Panc1 (cell line): ENCODE measurements around the gene BTC. TPM values are rescaled to one million over a fixed set of nuclear protein-coding genes. Genes with fewer than 3 reads are reported as not detected.
"Not testable (repeated sequence)": the region's sequence is repeated elsewhere in the genome, so short reads cannot be mapped to it uniquely, and the experiment has no call there.

ENCODE experiments used
- ATAC-seq: fragments of 200-7000 bp; cut with Tn5 transposase; 2 replicates; pipeline ENCODE4 v1.9.1; 2020; ENCODE audit warnings: mild to moderate bottlenecking, moderate library complexity
- BruUV-seq: library from RNA; stranded (reverse); fragments of 400-500 nt; replicated peaks from 2 replicates; lab custom pipeline; 2021; lab: Mats Ljungman, UMichigan
- CTCF ChIA-PET: fragments of 300-600 bp; sonication (Branson Sonifier 250); formaldehyde crosslinking; loops from one replicate; lab custom pipeline; 2022; ENCODE audit warnings: antibody characterized with exemption; lab: Charles Lee
- POLR2A ChIA-PET: fragments of 300-600 bp; sonication (Branson Sonifier 250); formaldehyde crosslinking; loops from one replicate; lab custom pipeline; 2022; ENCODE audit warnings: antibody characterized with exemption; lab: Charles Lee
- DNase-seq: peaks from one replicate; pipeline ENCODE4 v3.0.0-alpha.2; 2010; ENCODE audit warnings: low read depth, low spot score
- H3K27ac ChIP-seq: 2 replicates; pipeline ENCODE4 v1.5.1; 2011; ENCODE audit warnings: mild to moderate bottlenecking, low read length, inconsistent platforms
- H3K27me3 ChIP-seq: fragments of 200-500 bp; sonication (Bioruptor generic); 2 replicates; pipeline ENCODE4 v1.6.0; 2014; ENCODE audit warnings: low read length, inconsistent platforms; ENCODE audit not compliant: control insufficient read depth, insufficient read depth
- H3K36me3 ChIP-seq: fragments of 200-500 bp; sonication (Bioruptor generic); 2 replicates; pipeline ENCODE4 v1.5.1; 2014; ENCODE audit warnings: inconsistent platforms, mild to moderate bottlenecking, low read length, moderate library complexity; ENCODE audit not compliant: control insufficient read depth, insufficient read depth
- H3K4me1 ChIP-seq: 2 replicates; pipeline ENCODE4 v1.5.1; 2011; ENCODE audit warnings: inconsistent platforms, mild to moderate bottlenecking, low read length, moderate library complexity; ENCODE audit not compliant: control insufficient read depth, insufficient read depth
- H3K4me3 ChIP-seq, 2 experiments: 2 replicates each; pipeline ENCODE4 v1.5.1; 2011 to 2012; ENCODE audit warnings: low read depth in 2 of 2, low read length in 2 of 2, mild to moderate bottlenecking in 2 of 2, inconsistent platforms in 1 of 2, moderate library complexity in 1 of 2
- H3K9me3 ChIP-seq: fragments of 200-500 bp; sonication (Bioruptor generic); 2 replicates; pipeline ENCODE4 v1.5.1; 2014; ENCODE audit warnings: low read depth, mild to moderate bottlenecking, inconsistent platforms, low read length, moderate library complexity; ENCODE audit not compliant: control insufficient read depth, insufficient read depth
- POLR2AphosphoS5 ChIP-seq: IDR thresholded peaks from 2 replicates; pipeline ENCODE4 v1.6.1; 2012; ENCODE audit warnings: mild to moderate bottlenecking, low read depth, low read length, moderate library complexity
- REST ChIP-seq, 2 experiments: IDR thresholded peaks; 2 replicates each; pipeline ENCODE4 v1.6.1; 2011 to 2012; ENCODE audit warnings: low read depth in 2 of 2, control low read depth in 1 of 2, low read length in 1 of 2, mild to moderate bottlenecking in 1 of 2, moderate library complexity in 1 of 2; ENCODE audit not compliant: insufficient read depth in 1 of 2
- SIN3A ChIP-seq: IDR thresholded peaks from 2 replicates; pipeline ENCODE4 v1.6.1; 2012; ENCODE audit warnings: low read depth, mild to moderate bottlenecking, low read length, moderate library complexity, borderline replicate concordance; ENCODE audit not compliant: insufficient read depth
- TCF7L2 ChIP-seq: IDR thresholded peaks from 2 replicates; pipeline ENCODE4 v1.6.1; 2011; ENCODE audit warnings: mild to moderate bottlenecking, low read depth, low read length, inconsistent platforms
- in situ Hi-C: cut with HindIII; loops from 2 replicates; pipeline ENCODE4 v1.10.0; 2016; ENCODE audit warnings: low sequenced_read_pairs, low pct_unique_long_range_greater_than_20kb
- intact Hi-C: fragments of 100-400 bp; cut with micrococcal nuclease; formaldehyde crosslinking; loops from one replicate; pipeline ENCODE4 v1.10.0; 2022; ENCODE audit not compliant: unreplicated experiment
- total RNA-seq: library from RNA; stranded (reverse); gene quantifications from one replicate; pipeline ENCODE4 v1.2.1, GENCODE V29; 2021; ENCODE audit not compliant: unreplicated experiment
- TF ChIP-seq, protein P1 (sequence below): fragments of 450-650 bp; IDR thresholded peaks from 2 replicates; pipeline ENCODE4 v1.5.1; 2017; ENCODE audit warnings: mild to moderate bottlenecking

Gene BTC
- total RNA-seq, 1 experiment from 2014 or later: 0.08 TPM

DNA sequence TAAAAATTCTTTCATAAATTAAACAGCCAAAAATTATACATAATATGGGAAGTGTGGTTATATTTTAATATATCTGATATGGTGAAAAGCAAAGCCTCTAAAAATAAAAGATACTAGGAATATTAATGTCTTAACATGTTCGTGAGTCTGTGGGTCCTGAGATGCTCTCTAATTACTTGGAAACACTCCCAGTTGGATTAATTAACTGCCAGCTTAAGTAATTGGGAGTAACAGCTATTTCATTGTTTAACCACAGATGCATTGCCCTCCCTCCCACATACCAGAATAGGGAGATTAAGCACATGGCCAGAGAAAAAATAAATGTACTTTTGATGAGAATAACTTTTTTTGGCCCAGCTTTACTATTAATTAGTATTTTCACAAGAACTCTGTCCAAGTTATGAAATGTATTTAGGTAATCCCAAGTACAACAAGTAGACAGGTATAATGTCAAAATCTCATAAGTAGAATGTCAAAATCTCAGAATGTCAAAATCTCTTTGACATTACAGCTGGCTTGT, 79.7 kb downstream of the BTC start:
- no peaks in the 10 kb centered on the region for H3K4me1 ChIP-seq
- H3K4me3 ChIP-seq: no peak overlapping the region
- ChIA-PET CTCF (no interaction called here), POLR2A (no interaction called here)
- no peak overlapping the region for H3K27ac ChIP-seq
- ATAC-seq (no peak), DNase-seq (no peak)
- H3K27me3 ChIP-seq: no peaks in the 10 kb centered on the region
- in situ Hi-C loops (no loop called here), intact Hi-C loops (no loop called here)
- H3K36me3 ChIP-seq: no peaks in the 10 kb centered on the region
- TF ChIP-seq POLR2AphosphoS5 (no peak), SIN3A (no peak), TCF7L2 (no peak), REST (IDR thresholded peaks at IDR 0.05; ENCODE audit: insufficient read depth in 1 of 2, low read depth in 2 of 2, low read length in 1 of 2) (no peak)
- TF ChIP-seq, protein P1, sequence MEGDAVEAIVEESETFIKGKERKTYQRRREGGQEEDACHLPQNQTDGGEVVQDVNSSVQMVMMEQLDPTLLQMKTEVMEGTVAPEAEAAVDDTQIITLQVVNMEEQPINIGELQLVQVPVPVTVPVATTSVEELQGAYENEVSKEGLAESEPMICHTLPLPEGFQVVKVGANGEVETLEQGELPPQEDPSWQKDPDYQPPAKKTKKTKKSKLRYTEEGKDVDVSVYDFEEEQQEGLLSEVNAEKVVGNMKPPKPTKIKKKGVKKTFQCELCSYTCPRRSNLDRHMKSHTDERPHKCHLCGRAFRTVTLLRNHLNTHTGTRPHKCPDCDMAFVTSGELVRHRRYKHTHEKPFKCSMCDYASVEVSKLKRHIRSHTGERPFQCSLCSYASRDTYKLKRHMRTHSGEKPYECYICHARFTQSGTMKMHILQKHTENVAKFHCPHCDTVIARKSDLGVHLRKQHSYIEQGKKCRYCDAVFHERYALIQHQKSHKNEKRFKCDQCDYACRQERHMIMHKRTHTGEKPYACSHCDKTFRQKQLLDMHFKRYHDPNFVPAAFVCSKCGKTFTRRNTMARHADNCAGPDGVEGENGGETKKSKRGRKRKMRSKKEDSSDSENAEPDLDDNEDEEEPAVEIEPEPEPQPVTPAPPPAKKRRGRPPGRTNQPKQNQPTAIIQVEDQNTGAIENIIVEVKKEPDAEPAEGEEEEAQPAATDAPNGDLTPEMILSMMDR: no peak
- BruUV-seq: no TSS peak
- no peaks in the 10 kb centered on the region for H3K9me3 ChIP-seq

- in situ Hi-C loops, POLR2A ChIA-PET: not testable (repeated sequence)
Observed at GRCh38 chr4:74708135-74708534, 86.2 kb downstream of the BTC start.

More at GRCh38 chr4:74708135-74708534, 86.2 kb downstream of the BTC start:
- H3K4me3 ChIP-seq, DNase-seq, BruUV-seq, ATAC-seq, intact Hi-C loops, H3K36me3 ChIP-seq, H3K4me1 ChIP-seq, CTCF ChIA-PET, H3K9me3 ChIP-seq, H3K27ac ChIP-seq, H3K27me3 ChIP-seq: not testable (repeated sequence)

Other genes starting within 250 kb of the BTC start
- 0.21 TPM for gene PARM1, start 138.6 kb upstream of the BTC start, total RNA-seq